ENCODE data around the gene MROH7. TPM values are rescaled to one million over a fixed set of nuclear protein-coding genes. Genes with fewer than 3 reads are reported as not detected.

MROH7 gene
- total RNA-seq, 3 donors from 2014 or later = 8.9 to 39.0 (median 16.6) TPM

DNA sequence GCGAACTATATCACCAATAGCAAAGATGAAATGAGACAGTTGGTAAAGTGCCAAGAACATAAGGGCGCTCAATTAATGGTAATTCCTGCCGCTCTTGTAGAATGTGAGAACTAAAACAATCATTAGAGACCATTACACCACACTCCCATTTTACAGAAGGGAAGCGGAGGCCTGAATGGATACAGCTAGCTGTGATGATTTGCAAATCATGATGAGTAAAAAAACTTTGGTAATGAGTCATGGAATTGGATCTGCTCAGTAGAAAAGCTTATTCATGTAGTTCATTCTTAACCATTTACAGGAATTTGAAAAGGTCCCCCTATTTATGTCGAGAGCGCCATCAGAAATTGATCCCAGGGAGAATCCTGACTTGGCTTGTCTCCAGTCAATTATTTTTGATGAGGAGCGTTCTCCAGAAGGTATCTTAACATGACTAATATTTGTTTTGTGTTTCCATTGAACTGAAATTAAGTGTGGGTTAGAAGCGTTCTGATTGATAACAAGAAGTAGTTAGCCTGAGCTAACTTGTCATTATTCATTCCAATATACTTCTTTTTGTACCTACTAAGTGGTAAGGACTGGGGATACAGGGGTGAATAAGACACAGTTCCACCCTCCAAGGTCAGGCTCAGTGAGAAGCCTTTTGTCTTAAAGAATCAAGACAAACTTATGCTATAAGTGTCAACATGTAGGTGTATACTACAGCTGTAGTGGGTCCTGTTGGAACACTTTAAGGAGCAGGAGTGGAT, 74.9 kb downstream of the MROH7 start:
- no peaks in the 10 kb centered on the region for H3K36me3 ChIP-seq (ENCODE audit: low read depth)
- peaks cover 7% of the 10 kb centered on the region for H3K4me1 ChIP-seq (ENCODE audit: low read depth)
- intact Hi-C loops (cut with DNase I, micrococcal nuclease) = no loop called here
- DNase-seq (no peak), ATAC-seq (no peak)
- TF ChIP-seq, protein P1, sequence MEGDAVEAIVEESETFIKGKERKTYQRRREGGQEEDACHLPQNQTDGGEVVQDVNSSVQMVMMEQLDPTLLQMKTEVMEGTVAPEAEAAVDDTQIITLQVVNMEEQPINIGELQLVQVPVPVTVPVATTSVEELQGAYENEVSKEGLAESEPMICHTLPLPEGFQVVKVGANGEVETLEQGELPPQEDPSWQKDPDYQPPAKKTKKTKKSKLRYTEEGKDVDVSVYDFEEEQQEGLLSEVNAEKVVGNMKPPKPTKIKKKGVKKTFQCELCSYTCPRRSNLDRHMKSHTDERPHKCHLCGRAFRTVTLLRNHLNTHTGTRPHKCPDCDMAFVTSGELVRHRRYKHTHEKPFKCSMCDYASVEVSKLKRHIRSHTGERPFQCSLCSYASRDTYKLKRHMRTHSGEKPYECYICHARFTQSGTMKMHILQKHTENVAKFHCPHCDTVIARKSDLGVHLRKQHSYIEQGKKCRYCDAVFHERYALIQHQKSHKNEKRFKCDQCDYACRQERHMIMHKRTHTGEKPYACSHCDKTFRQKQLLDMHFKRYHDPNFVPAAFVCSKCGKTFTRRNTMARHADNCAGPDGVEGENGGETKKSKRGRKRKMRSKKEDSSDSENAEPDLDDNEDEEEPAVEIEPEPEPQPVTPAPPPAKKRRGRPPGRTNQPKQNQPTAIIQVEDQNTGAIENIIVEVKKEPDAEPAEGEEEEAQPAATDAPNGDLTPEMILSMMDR (IDR thresholded peaks at IDR 0.05) = no peak
- peak overlapping the region; percentile 62 for H3K4me3 ChIP-seq
- no peaks in the 10 kb centered on the region for H3K9me3 ChIP-seq

DNA sequence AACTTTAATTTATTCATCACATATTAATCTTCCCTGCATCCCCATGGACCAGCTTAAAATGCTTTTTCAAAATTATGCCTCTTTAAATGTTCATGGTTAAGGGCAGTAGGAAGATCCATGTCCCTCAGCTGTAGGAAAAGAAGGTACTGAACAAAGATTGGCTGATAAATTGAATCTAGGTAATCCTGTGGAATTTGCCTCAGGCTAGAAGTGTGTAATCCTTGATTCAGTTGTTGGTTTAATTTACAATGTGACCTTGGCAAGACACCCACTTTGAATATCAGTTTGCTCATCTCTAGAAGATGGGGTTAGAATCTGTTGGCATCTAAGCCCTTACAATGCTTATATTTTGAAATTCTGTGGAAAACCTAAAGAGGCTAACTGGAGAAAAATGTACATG, 80.1 kb downstream of the MROH7 start:
- DNase-seq (no peak), ATAC-seq (no peak)
- TF ChIP-seq, protein P1 (IDR thresholded peaks at IDR 0.05) = no peak
- Histone ChIP-seq H3K36me3 (ENCODE audit: low read depth) (no peaks in the 10 kb centered on the region), H3K9me3 (no peaks in the 10 kb centered on the region), H3K4me1 (ENCODE audit: low read depth) (peaks cover under 1% of the 10 kb centered on the region), H3K4me3 (no peak overlapping the region)
- intact Hi-C loops (cut with DNase I, micrococcal nuclease) = no loop called here

DNA sequence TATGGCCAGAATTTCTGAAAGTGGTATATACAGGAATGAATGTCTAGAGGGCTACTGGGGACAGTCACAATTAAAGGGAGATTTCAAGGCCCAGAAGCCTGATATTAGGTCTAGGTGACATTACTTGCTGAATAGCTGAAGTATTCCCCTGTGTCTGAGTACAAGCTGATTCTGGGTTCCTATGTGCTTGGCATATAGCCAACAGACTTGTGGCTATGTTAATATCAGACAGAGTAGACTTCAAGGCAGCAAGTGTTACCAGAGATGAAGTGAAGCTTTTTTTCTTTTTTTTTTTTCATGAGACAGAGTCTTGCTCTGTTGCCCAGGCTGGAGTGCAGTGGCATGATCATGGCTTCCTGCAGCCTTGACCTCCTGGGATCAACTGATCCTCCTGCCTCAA, 82.4 kb downstream of the MROH7 start:
- no peak overlapping the region for H3K4me3 ChIP-seq
- no peaks in the 10 kb centered on the region for H3K36me3 ChIP-seq (ENCODE audit: low read depth)
- DNase-seq = no peak
- ATAC-seq = no peak
- intact Hi-C loops (cut with DNase I, micrococcal nuclease) = no loop called here
- TF ChIP-seq, protein P1 (IDR thresholded peaks at IDR 0.05) = no peak
- H3K4me1 ChIP-seq (ENCODE audit: low read depth) = no peaks in the 10 kb centered on the region
- no peaks in the 10 kb centered on the region for H3K9me3 ChIP-seq

DNA sequence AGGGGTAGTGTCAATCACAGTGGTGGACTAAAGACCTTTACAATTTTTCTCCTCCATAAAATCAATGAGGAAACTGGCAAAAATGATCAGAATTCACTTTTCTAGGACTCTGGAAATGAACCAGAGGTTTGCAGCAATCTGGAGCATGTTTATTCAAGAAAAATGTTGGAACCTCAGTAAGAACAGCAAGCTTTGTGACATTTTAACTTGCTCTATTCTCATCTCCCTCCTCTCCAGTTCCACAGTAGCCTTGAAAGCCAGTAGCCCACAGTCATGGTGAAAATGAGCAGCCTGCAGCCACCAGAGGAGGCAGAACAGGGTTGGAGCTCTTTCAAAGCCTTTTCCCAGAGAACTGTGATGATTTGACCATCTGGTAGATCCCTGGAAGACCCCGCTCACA, 83.2 kb downstream of the MROH7 start:
- no peaks in the 10 kb centered on the region for H3K36me3 ChIP-seq (ENCODE audit: low read depth)
- no peaks in the 10 kb centered on the region for H3K9me3 ChIP-seq
- H3K4me3 ChIP-seq = no peak overlapping the region
- no peaks in the 10 kb centered on the region for H3K4me1 ChIP-seq (ENCODE audit: low read depth)
- intact Hi-C loops (cut with DNase I, micrococcal nuclease) = no loop called here
- DNase-seq (no peak), ATAC-seq (no peak)
- TF ChIP-seq, protein P1 (IDR thresholded peaks at IDR 0.05) = no peak

DNA sequence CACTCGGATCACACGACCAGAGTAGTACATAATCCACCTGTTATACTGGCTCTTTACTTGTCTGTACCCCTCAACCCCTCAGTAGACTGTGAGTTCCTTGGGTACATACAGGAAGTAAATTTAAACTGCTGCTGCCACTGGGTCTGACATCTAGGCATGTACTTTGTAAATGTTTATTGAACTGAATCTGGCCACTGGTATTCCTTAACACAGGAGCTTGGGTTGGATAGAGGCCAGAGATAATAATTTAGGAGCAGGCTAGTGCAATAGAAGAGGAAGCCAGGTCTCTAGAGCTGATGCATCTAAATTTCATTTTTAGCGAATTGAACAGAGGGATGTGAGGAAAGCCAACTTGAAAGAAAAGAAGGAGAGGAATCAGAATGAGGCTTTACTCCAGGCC, 86.4 kb downstream of the MROH7 start:
- H3K9me3 ChIP-seq = no peaks in the 10 kb centered on the region
- H3K4me1 ChIP-seq (ENCODE audit: low read depth) = no peaks in the 10 kb centered on the region
- intact Hi-C loops (cut with DNase I, micrococcal nuclease) = no loop called here
- H3K36me3 ChIP-seq (ENCODE audit: low read depth) = no peaks in the 10 kb centered on the region
- TF ChIP-seq, protein P1 (IDR thresholded peaks at IDR 0.05) = no peak
- no peak for DNase-seq
- ATAC-seq = no peak
- H3K4me3 ChIP-seq = no peak overlapping the region

Measured in mucosa of descending colon (tissue), 3 donors.